GM12874 (cell line): ENCODE data around the gene ADARB1.

Experiments used
- CTCF ChIP-seq: IDR thresholded peaks from 2 replicates; pipeline ENCODE4 v1.5.1; 2011; ENCODE audit warnings: low read depth, mild to moderate bottlenecking, control low read depth, low read length, moderate library complexity; ENCODE audit not compliant: insufficient read depth

Gene ADARB1

DNA sequence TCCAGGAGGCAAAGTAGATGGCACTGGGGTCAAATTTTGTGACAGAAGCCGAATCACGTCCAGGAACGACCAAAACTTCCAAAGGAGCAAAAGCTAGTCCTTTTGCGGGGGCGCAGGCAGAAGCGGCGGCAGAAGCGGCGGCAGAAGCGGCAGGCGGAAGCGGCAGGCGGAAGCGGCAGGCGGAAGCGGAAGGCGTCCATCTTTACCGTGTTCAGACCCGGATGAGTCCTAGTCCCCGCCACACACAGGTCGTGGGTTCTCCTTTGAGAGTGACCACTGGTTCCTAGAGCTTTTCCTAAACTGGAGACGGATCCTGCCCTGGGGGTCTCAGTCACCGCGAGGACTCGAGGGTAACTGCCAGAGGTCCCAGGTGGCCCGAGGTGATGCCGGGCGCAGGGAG lies 159.7 kb downstream of the ADARB1 start:
- TF ChIP-seq CTCF = no peak

GRCh38 chr21:45234965-45235364 lies 160.6 kb downstream of the ADARB1 start:
- TF ChIP-seq CTCF = no peak

- no peak for TF ChIP-seq CTCF
These were observed 161.1 kb downstream of the ADARB1 start for GRCh38 chr21:45235488-45235887.

DNA sequence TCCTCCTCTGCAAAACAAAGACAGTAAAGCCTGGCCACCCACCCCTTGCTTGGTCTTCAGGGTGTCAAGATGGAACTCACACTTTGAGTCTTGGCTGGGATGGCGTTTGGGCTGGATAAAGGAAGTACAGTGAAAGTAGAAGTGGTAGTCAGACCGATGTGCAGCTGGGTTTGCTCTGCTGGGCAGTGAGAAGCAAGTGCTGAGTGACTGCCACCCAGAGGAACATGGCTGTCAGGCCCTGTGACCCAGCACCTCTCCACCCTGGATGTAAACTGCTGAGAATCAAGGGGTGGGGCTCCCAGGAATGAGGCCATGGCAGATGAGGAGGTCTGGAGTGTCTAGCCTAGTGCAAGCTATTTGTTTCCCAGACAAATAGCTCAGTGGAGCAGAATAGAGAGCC lies 162.1 kb downstream of the ADARB1 start:
- TF ChIP-seq CTCF = peak; percentile 47

DNA sequence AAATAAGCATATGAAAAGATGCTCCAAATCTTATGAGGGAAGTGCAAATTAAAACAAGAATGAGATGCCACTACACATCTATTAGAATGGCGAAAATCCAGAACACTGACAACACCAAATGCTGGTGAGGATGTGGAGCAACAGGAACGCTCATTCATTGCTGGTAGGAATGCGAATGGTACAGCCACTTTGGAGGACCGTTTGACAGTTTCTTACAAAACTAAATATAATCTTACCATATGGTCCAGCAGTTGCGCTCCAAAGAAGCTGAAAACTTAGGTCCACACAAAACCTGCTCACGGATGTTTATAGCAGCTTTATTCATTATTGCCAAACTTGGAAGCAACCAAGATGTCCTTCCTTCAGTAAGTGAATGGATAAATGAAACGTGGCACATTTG lies 163.0 kb downstream of the ADARB1 start:
- no peak for TF ChIP-seq CTCF

DNA sequence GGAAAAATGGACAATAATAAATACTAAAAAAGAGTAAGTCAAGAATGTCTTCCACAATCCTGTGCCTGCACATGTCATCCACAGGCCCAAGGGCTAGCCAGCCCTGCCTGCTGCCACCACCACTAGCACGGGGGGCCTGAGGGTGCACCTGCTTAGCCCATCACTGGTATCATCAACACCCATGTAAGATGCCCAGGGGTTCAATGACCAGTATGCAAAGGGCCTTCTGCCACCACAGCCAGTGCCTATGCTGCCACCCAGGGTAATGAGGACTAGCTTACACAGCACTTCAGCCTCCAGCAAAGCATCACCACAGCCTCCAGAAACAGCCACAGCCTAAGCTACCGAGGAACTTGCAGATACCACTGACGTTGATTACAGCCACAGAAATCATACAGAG lies 167.0 kb downstream of the ADARB1 start:
- no peak for TF ChIP-seq CTCF

DNA sequence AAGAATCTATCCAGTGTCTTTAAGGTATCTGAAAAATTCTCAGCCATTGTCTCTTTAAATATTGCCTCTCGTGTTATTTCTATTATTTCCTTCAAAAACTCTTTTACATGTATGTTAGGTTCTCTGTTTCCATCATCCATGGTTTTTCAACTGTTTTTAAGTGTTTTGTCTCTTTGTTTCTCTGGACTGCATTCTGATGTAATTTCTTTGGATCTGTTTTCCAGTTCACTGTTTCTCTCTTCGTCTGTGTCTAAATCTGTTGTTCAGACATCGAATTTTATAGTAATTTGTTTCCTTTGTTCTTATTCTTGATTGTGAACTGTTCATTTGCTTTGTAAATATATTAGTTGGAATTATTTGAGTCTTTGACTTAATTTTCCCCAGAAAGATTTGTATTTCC lies 169.2 kb downstream of the ADARB1 start:
- no peak for TF ChIP-seq CTCF

GRCh38 chr21:45244799-45245340 lies 170.5 kb downstream of the ADARB1 start:
- TF ChIP-seq CTCF = no peak
